Loucy (cell line): ENCODE results near the gene LIPT1.

Experiments
- H2AFZ ChIP-seq: fragments of 200-600 bp; sonication (generic); 2 replicates; pipeline ENCODE4 v1.6.0; 2016; ENCODE audit warnings: antibody characterized with exemption, mild to moderate bottlenecking, low read length, moderate library complexity
- H3F3A ChIP-seq: fragments of 200-600 bp; 2 replicates; pipeline ENCODE4 v1.6.0; 2016; ENCODE audit warnings: antibody characterized with exemption, low read depth, mild to moderate bottlenecking
- H3K27me3 ChIP-seq: fragments of 200-600 bp; sonication (generic); 2 replicates; pipeline ENCODE4 v1.6.1; 2014; ENCODE audit warnings: low read length, mild to moderate bottlenecking; ENCODE audit not compliant: insufficient read depth, poor library complexity, severe bottlenecking
- H3K36me3 ChIP-seq: fragments of 200-600 bp; sonication (generic); 2 replicates; pipeline ENCODE4 v1.6.1; 2016; ENCODE audit warnings: low read length; ENCODE audit not compliant: insufficient read depth
- H3K4me1 ChIP-seq: fragments of 200-600 bp; sonication (generic); 2 replicates; pipeline ENCODE4 v1.5.1; 2014; ENCODE audit warnings: low read length, mild to moderate bottlenecking; ENCODE audit not compliant: insufficient read depth, poor library complexity, severe bottlenecking
- H3K4me2 ChIP-seq: fragments of 200-600 bp; sonication (generic); 2 replicates; pipeline ENCODE4 v1.6.0; 2014; ENCODE audit warnings: antibody characterized with exemption, low read length, low read depth, mild to moderate bottlenecking; ENCODE audit not compliant: poor library complexity, severe bottlenecking
- H3K4me3 ChIP-seq: fragments of 200-600 bp; sonication (generic); 2 replicates; pipeline ENCODE4 v1.5.1; 2014; ENCODE audit warnings: low read length, mild to moderate bottlenecking, mixed read lengths; ENCODE audit not compliant: poor library complexity, severe bottlenecking
- H3K79me2 ChIP-seq: fragments of 200-600 bp; sonication (generic); 2 replicates; pipeline ENCODE4 v1.6.1; 2014; ENCODE audit warnings: low read length; ENCODE audit not compliant: insufficient read depth
- H3K9ac ChIP-seq: fragments of 200-600 bp; sonication (generic); 2 replicates; pipeline ENCODE4 v1.6.0; 2014; ENCODE audit warnings: mild to moderate bottlenecking, low read depth, low read length, moderate library complexity; ENCODE audit not compliant: poor library complexity, severe bottlenecking
- H3K9me2 ChIP-seq: fragments of 200-600 bp; sonication (generic); replicated peaks from 2 replicates; pipeline ENCODE4 v1.6.1; 2016; ENCODE audit warnings: low read depth, low read length, mixed read lengths
- H3K9me3 ChIP-seq: fragments of 200-600 bp; sonication (generic); 2 replicates; pipeline ENCODE4 v1.6.1; 2014; ENCODE audit warnings: mild to moderate bottlenecking, antibody characterized with exemption, low read length, low read depth; ENCODE audit not compliant: insufficient read depth
- H4K20me1 ChIP-seq: fragments of 200-600 bp; sonication (generic); 2 replicates; pipeline ENCODE4 v1.6.0; 2014; ENCODE audit warnings: antibody characterized with exemption, low read length, mild to moderate bottlenecking; ENCODE audit not compliant: insufficient read depth, poor library complexity, severe bottlenecking
- CTCF ChIP-seq: fragments of 200-600 bp; sonication (generic); conservative IDR thresholded peaks from 2 replicates; pipeline ENCODE4 v1.5.1; 2014; ENCODE audit warnings: mild to moderate bottlenecking, antibody characterized with exemption, low read length
- EZH2phosphoT487 ChIP-seq: fragments of 200-600 bp; IDR thresholded peaks from 2 replicates; pipeline ENCODE4 v1.6.1; 2018; ENCODE audit warnings: antibody characterized with exemption, mild to moderate bottlenecking, moderate library complexity, borderline replicate concordance

Gene LIPT1

GRCh38 chr2:99153921-99154604, 704 bp upstream of the LIPT1 start:
- Histone ChIP-seq H3K4me2 (peak overlapping the region; percentile 87), H3K9ac (peak overlapping the region; percentile 90), H3K36me3 (no peaks in the 10 kb centered on the region), H2AFZ (peak overlapping the region; percentile 91), H3K79me2 (peaks cover 21% of the 10 kb centered on the region), H3K4me3 (peak overlapping the region; percentile 92), H3K9me3 (no peaks in the 10 kb centered on the region), H3F3A (no peaks in the 10 kb centered on the region; the same call in 1 of the 2 replicates), H3K9me2 (no peaks in the 10 kb centered on the region), H3K27me3 (no peaks in the 10 kb centered on the region), H3K4me1 (peaks cover 52% of the 10 kb centered on the region), H4K20me1 (no peaks in the 10 kb centered on the region)
- TF ChIP-seq EZH2phosphoT487, result no peak
- no peak for TF ChIP-seq CTCF

- no peak for TF ChIP-seq CTCF
- H3K27me3 ChIP-seq, result no peaks in the 10 kb centered on the region
- no peaks in the 10 kb centered on the region for H3K9me2 ChIP-seq
- H3K4me2 ChIP-seq, result peak overlapping the region; percentile 87
- no peaks in the 10 kb centered on the region for H4K20me1 ChIP-seq
- H3K9me3 ChIP-seq, result no peaks in the 10 kb centered on the region
- H3K4me3 ChIP-seq, result peak overlapping the region; percentile 29
- no peak overlapping the region for H2AFZ ChIP-seq
- H3K36me3 ChIP-seq, result no peaks in the 10 kb centered on the region
- H3K9ac ChIP-seq, result no peak overlapping the region
- no peaks in the 10 kb centered on the region; the same call in 1 of the 2 replicates for H3F3A ChIP-seq
- H3K4me1 ChIP-seq, result peaks cover 51% of the 10 kb centered on the region
- H3K79me2 ChIP-seq, result peaks cover 21% of the 10 kb centered on the region
These were observed 2.1 kb downstream of the LIPT1 start for GRCh38 chr2:99156891-99157290.

DNA sequence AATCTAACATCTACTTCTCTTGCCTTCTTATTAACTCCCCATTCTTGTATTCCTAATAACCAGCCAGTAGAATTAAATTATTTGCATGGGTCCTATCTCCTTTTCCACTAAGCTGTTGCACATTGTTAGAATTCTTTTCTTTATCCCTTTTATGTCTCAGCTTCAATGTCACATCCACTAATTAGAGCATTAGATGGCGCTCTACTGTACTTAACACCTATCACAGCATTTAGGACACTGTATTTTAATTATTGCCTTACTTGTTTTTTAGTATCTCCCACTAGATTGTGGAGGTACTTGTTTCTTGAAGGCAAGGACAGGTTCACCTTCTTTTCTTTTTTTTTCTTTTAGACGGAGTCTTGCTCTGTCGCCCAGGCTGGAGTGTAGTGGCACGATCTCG, 3.8 kb downstream of the LIPT1 start:
- Histone ChIP-seq H4K20me1 (no peaks in the 10 kb centered on the region), H3K9me3 (no peaks in the 10 kb centered on the region), H3K79me2 (peaks cover 21% of the 10 kb centered on the region), H3K4me2 (no peak overlapping the region), H2AFZ (no peak overlapping the region), H3K4me3 (no peak overlapping the region), H3F3A (no peaks in the 10 kb centered on the region; the same call in 1 of the 2 replicates), H3K27me3 (no peaks in the 10 kb centered on the region), H3K4me1 (peaks cover 40% of the 10 kb centered on the region), H3K36me3 (no peaks in the 10 kb centered on the region), H3K9ac (no peak overlapping the region), H3K9me2 (no peaks in the 10 kb centered on the region)
- TF ChIP-seq EZH2phosphoT487 (no peak), CTCF (peak; percentile 66)
